Fibroblast of lung (primary cell): ENCODE results near the gene LRMDA.

ENCODE experiments used
- EZH2 ChIP-seq: IDR thresholded peaks from 2 replicates; pipeline ENCODE4 v1.5.1; 2012; ENCODE audit warnings: low read length, control low read depth, mild to moderate bottlenecking; ENCODE audit errors: missing control alignments
- TF ChIP-seq, protein P1 (sequence below), 2 donors: IDR thresholded peaks in 1 of 2; conservative IDR thresholded peaks in 1 of 2; 1 replicate in 1 of 2; 2 replicates in 1 of 2; pipeline ENCODE4 v1.5.1; 2011 to 2012; ENCODE audit warnings: low read length in 2 of 2, control low read depth in 1 of 2, inconsistent platforms in 1 of 2, low read depth in 1 of 2, mild to moderate bottlenecking in 1 of 2

DNA sequence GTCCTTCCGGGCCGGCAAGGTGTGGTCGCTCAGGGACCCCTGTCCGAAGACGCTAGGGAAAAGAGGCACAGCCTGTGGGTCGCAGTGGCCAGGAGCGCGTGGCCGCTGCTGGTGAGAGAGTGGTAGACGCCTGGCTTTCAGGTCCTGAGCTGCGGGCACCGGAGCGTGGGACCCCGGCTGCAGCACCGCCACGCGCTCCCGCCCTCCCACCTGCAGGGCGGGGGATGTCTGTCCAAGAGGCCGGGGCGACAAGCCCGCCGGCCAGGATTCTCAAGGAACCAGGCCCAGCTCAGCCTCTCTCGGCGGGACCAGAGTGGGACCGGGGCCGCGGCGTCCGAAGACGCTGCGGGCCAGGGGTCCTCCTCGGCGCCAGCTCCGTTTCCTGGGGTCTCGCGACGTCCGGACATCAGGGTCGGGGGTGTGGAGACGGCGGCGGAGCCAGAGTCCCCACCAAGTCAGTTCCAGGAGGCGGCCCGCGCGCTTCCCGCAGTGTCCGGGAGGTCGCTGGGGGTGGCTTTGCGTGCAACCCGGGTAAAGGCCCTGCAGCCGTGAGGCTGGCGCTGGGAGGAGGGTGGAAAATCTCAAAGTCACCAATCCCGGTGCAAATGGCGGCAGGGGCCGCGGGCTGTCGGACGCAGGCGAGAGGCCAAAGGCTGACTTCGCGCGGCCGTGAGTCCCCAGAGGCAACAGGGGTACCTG is 35.3 kb upstream of the LRMDA start:
- TF ChIP-seq, protein P1, sequence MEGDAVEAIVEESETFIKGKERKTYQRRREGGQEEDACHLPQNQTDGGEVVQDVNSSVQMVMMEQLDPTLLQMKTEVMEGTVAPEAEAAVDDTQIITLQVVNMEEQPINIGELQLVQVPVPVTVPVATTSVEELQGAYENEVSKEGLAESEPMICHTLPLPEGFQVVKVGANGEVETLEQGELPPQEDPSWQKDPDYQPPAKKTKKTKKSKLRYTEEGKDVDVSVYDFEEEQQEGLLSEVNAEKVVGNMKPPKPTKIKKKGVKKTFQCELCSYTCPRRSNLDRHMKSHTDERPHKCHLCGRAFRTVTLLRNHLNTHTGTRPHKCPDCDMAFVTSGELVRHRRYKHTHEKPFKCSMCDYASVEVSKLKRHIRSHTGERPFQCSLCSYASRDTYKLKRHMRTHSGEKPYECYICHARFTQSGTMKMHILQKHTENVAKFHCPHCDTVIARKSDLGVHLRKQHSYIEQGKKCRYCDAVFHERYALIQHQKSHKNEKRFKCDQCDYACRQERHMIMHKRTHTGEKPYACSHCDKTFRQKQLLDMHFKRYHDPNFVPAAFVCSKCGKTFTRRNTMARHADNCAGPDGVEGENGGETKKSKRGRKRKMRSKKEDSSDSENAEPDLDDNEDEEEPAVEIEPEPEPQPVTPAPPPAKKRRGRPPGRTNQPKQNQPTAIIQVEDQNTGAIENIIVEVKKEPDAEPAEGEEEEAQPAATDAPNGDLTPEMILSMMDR (conservative IDR thresholded peaks at IDR 0.05 in 1 of 2, IDR thresholded peaks at IDR 0.05 in 1 of 2; ENCODE audit: low read depth in 1 of 2, low read length in 2 of 2), result no peak
- no peak for TF ChIP-seq EZH2
